K562 (cell line): ENCODE data around the gene CKMT2. TPM values are rescaled to one million over a fixed set of nuclear protein-coding genes. Genes with fewer than 3 reads are reported as not detected.

Experiments used
- ATAC-seq: fragments of 200-7000 bp; cut with Tn5 transposase; 3 replicates; pipeline ENCODE4 v1.9.1; 2020; ENCODE audit warnings: moderate library complexity
- BruUV-seq: library from RNA; stranded (reverse); fragments of 400-500 nt; replicated peaks from 2 replicates; lab custom pipeline; 2021; lab: Mats Ljungman, UMichigan
- CTCF ChIA-PET: fragments of 300-600 bp; formaldehyde crosslinking; extraction: SDS; loops from one replicate; lab custom pipeline; 2021; ENCODE audit warnings: low intra/inter-chr PET ratio; lab: Yijun Ruan, JAX
- POLR2A ChIA-PET: fragments of 300-600, 350-650 bp; sonication (Branson Sonifier 250); formaldehyde crosslinking; extraction: SDS; loops from one replicate; lab custom pipeline; 2021; ENCODE audit warnings: antibody characterized with exemption, inconsistent platforms; lab: Yijun Ruan, JAX
- DNase-seq, 4 experiments: peaks; one replicate each; pipeline versions ENCODE4 v3.0.0 to v3.0.0-alpha.2; 2011 to 2018; ENCODE audit warnings: low spot score in 3 of 4, mixed read lengths in 3 of 4; ENCODE audit errors: extremely low read depth in 1 of 4
- FAIRE-seq: peaks from 2 replicates; lab custom pipeline; 2011; peaks lifted over from hg19 to GRCh38; lab: Jason Lieb, UNC
- H2AFZ ChIP-seq: 2 replicates; pipeline ENCODE4 v1.6.0; 2011; ENCODE audit warnings: low read depth, low read length, control low read depth, inconsistent platforms
- H3K27ac ChIP-seq: fragments of 200-600 bp; 3 replicates; pipeline ENCODE4 v1.8.0; 2011; ENCODE audit warnings: low read depth, mild to moderate bottlenecking, control low read depth, inconsistent platforms, low read length, moderate library complexity, mixed read lengths; ENCODE audit errors: extremely low read depth
- H3K27me3 ChIP-seq, 2 experiments: fragments of 300-600 bp in 1 of 2; 2 replicates in 1 of 2; 3 replicates in 1 of 2; pipeline versions ENCODE4 v1.6.0 to v1.8.0; 2011; ENCODE audit warnings: inconsistent platforms in 2 of 2, low read length in 2 of 2, mild to moderate bottlenecking in 1 of 2, mixed read lengths in 1 of 2, moderate library complexity in 1 of 2; ENCODE audit not compliant: control insufficient read depth in 2 of 2, insufficient read depth in 2 of 2
- H3K36me3 ChIP-seq: fragments of 300-600 bp; 3 replicates; pipeline ENCODE4 v1.8.0; 2011; ENCODE audit warnings: mild to moderate bottlenecking, low read length, inconsistent platforms; ENCODE audit not compliant: control insufficient read depth, insufficient read depth
- H3K4me1 ChIP-seq, 2 experiments: fragments of 200-600 bp in 1 of 2; replicated peaks in 1 of 2; 2 replicates in 1 of 2; 3 replicates in 1 of 2; pipeline versions ENCODE4 v1.5.1 to v1.8.0; 2011; ENCODE audit warnings: inconsistent platforms in 2 of 2, low read length in 2 of 2, mild to moderate bottlenecking in 1 of 2, mixed read lengths in 1 of 2, moderate library complexity in 1 of 2; ENCODE audit not compliant: control insufficient read depth in 2 of 2, insufficient read depth in 2 of 2
- H3K4me2 ChIP-seq: 2 replicates; pipeline ENCODE4 v1.6.1; 2011; ENCODE audit warnings: low read length, control low read depth, inconsistent platforms, mixed read lengths; ENCODE audit not compliant: insufficient read depth
- H3K4me3 ChIP-seq: fragments of 200-600 bp; sonication (generic), shearing (Covaris generic); 2 replicates; pipeline ENCODE4 v1.5.1; 2016; ENCODE audit warnings: control low read depth, inconsistent platforms
- H3K79me2 ChIP-seq: fragments of 200-600 bp; 3 replicates; pipeline ENCODE4 v1.8.0; 2011; ENCODE audit warnings: low read length, inconsistent platforms; ENCODE audit not compliant: control insufficient read depth, insufficient read depth
- H3K9ac ChIP-seq, 2 experiments: 2 replicates each; pipeline versions ENCODE4 v1.6.0 to v1.6.1; 2011; ENCODE audit warnings: low read depth in 2 of 2, low read length in 2 of 2, control low read depth in 1 of 2, inconsistent platforms in 1 of 2, mild to moderate bottlenecking in 1 of 2, mixed read lengths in 1 of 2; ENCODE audit not compliant: insufficient read depth in 1 of 2
- H3K9me1 ChIP-seq: one replicate; pipeline ENCODE4 v1.6.0; 2011; ENCODE audit warnings: inconsistent platforms, mild to moderate bottlenecking, low read length, moderate library complexity; ENCODE audit not compliant: control insufficient read depth, insufficient read depth
- H3K9me3 ChIP-seq: replicated peaks from 2 replicates; pipeline ENCODE4 v1.5.1; 2011; ENCODE audit warnings: low read depth, low read length, inconsistent platforms; ENCODE audit not compliant: control insufficient read depth, insufficient read depth
- H4K20me1 ChIP-seq: replicated peaks from 2 replicates; pipeline ENCODE4 v1.6.1; 2011; ENCODE audit warnings: low read length, inconsistent platforms, mixed read lengths; ENCODE audit not compliant: control insufficient read depth, insufficient read depth
- HMGN3 ChIP-seq: IDR thresholded peaks from 2 replicates; pipeline ENCODE4 v1.6.1; 2011; ENCODE audit warnings: borderline replicate concordance, low read depth, mild to moderate bottlenecking, mixed read lengths, low read length; ENCODE audit not compliant: insufficient read length; ENCODE audit errors: extremely low read depth
- KDM5B ChIP-seq: fragments of 200-600 bp; sonication (generic); IDR thresholded peaks from 2 replicates; pipeline ENCODE4 v1.6.1; 2012; ENCODE audit warnings: low read depth, mild to moderate bottlenecking, moderate library complexity, low read length, control low read depth, inconsistent platforms; ENCODE audit not compliant: insufficient replicate concordance
- ZKSCAN8 ChIP-seq: fragments of 200-800 bp; sonication (Bioruptor generic); IDR thresholded peaks from 2 replicates; pipeline ENCODE4 v1.6.1; 2016; ENCODE audit warnings: missing genetic modification characterization, missing compliant biosample characterization
- ZNF408 ChIP-seq: fragments of 250-450 bp; sonication (Bioruptor Pico); IDR thresholded peaks from 2 replicates; pipeline ENCODE4 v1.4.0; 2020; ENCODE audit warnings: low read depth, mild to moderate bottlenecking, moderate library complexity
- ZNF76 ChIP-seq: fragments of 250-450 bp; sonication (Bioruptor Pico); IDR thresholded peaks from 2 replicates; pipeline ENCODE4 v1.4.0; 2020; ENCODE audit warnings: mild to moderate bottlenecking, moderate library complexity, borderline replicate concordance
- WGBS: fragments of 100-300 bp; shearing (Covaris generic); methylation state at CpG from one replicate; pipeline ENCODE4 v1.1.6; 2016; ENCODE audit warnings: low coverage, mixed read lengths; ENCODE audit not compliant: insufficient coverage; ENCODE audit errors: missing lambda C conversion rate; 5-methylcytosine and 5-hydroxymethylcytosine counted together
- in situ Hi-C: fragments of 300-500 bp; cut with MboI; formaldehyde crosslinking; loops from 4 replicates; pipeline ENCODE4 v1.15.0; 2018; ENCODE audit warnings: inconsistent platforms, mixed read lengths
- intact Hi-C: fragments of 100-400 bp; cut with micrococcal nuclease; formaldehyde crosslinking; loops from 2 replicates; pipeline ENCODE4 v1.14.2; 2022
- polyA plus RNA-seq, 8 experiments: library from polyadenylated mRNA; depleted of rRNA in 4 of 8; stranded (reverse) in 5 of 8; unstranded in 3 of 8; fragments of >200 nt; fragmentation: Nextera tagmentation in 2 of 8; fragmentation: Illumina TruSeq in 1 of 8; extraction: Ambion mirVana in 2 of 8; extraction: Trizol in 1 of 8; gene quantifications; 2 replicates each; pipeline versions ENCODE4 v1.2.1 to v1.2.3, GENCODE V29; 2011 to 2014; ENCODE audit warnings: inconsistent platforms in 1 of 8, missing spikeins in 1 of 8
- total RNA-seq, 7 experiments: library from RNA; depleted of rRNA in 6 of 7; stranded (reverse); fragments of >200 nt in 6 of 7; fragmentation: Illumina TruSeq in 2 of 7; extraction: Trizol in 2 of 7; gene quantifications; 2 replicates each; pipeline versions ENCODE4 v1.2.1 to v1.2.3, GENCODE V29; 2011 to 2021; ENCODE audit warnings: low replicate concordance in 1 of 7
- TF ChIP-seq, protein P1 (sequence below): fragments of 200-600 bp; sonication (generic); IDR thresholded peaks from one replicate; pipeline ENCODE4 v1.6.1; 2012; ENCODE audit warnings: mild to moderate bottlenecking, low read depth, low read length, inconsistent platforms
- TF ChIP-seq, protein P2 (sequence below), 2 experiments: fragments of 450-650 bp; conservative IDR thresholded peaks; 2 replicates each; pipeline ENCODE4 v1.6.1; 2017; ENCODE audit warnings: mild to moderate bottlenecking in 2 of 2, moderate library complexity in 2 of 2

Gene CKMT2
- total and polyA plus RNA-seq, 9 of the 15 experiments (the other 6 are each of a cell fraction or from before 2014, with no cell fraction given), result 0.03 TPM; not detected in 8

DNA sequence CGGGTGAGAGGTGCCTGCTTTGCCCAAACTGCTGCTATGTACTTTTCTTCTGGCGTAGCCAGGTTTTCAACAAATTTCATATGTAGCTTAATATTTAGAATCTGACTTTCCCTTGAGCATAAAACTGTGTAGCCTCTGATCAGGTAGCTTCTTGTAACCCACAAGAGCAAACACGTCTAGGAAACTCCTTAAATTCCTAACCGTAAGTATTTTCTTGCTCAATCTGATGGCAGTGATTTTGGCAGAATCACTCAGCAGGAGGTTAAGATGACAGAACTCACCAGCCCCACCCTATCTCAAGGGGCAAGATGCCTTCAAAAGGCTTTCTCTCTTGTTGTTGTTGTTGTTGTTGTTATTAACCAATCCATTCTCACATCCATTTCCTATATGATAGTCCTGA lies 20.8 kb downstream of the CKMT2 start:
- H3K27ac ChIP-seq, result no peak overlapping the region
- ATAC-seq (no peak), FAIRE-seq (no peak), DNase-seq (no peak)
- H3K79me2 ChIP-seq, result no peaks in the 10 kb centered on the region
- BruUV-seq, result no TSS peak
- H3K36me3 ChIP-seq, result no peaks in the 10 kb centered on the region
- no peaks in the 10 kb centered on the region for H4K20me1 ChIP-seq
- no peaks in the 10 kb centered on the region for H3K9me3 ChIP-seq
- H3K9ac ChIP-seq, result no peak overlapping the region
- intact Hi-C loops, result no loop called here
- no peak overlapping the region for H3K4me3 ChIP-seq
- no peaks in the 10 kb centered on the region for H3K27me3 ChIP-seq
- peaks cover 0 to 4% of the 10 kb centered on the region in 2 experiments; a peak in 1 of 5 replicates for H3K4me1 ChIP-seq
- H3K4me2 ChIP-seq, result no peak overlapping the region
- H2AFZ ChIP-seq, result no peak overlapping the region
- WGBS, result 74% methylated on average over 4 of the region's 4 CpGs
- H3K9me1 ChIP-seq, result no peaks in the 10 kb centered on the region
- ChIA-PET CTCF (no interaction called here), POLR2A (no interaction called here)
- in situ Hi-C loops, result no loop called here
- TF ChIP-seq HMGN3 (no peak), ZNF408 (no peak), ZKSCAN8 (CRISPR knock-in tag) (no peak), ZNF76 (no peak), KDM5B (no peak)
- TF ChIP-seq, protein P1, sequence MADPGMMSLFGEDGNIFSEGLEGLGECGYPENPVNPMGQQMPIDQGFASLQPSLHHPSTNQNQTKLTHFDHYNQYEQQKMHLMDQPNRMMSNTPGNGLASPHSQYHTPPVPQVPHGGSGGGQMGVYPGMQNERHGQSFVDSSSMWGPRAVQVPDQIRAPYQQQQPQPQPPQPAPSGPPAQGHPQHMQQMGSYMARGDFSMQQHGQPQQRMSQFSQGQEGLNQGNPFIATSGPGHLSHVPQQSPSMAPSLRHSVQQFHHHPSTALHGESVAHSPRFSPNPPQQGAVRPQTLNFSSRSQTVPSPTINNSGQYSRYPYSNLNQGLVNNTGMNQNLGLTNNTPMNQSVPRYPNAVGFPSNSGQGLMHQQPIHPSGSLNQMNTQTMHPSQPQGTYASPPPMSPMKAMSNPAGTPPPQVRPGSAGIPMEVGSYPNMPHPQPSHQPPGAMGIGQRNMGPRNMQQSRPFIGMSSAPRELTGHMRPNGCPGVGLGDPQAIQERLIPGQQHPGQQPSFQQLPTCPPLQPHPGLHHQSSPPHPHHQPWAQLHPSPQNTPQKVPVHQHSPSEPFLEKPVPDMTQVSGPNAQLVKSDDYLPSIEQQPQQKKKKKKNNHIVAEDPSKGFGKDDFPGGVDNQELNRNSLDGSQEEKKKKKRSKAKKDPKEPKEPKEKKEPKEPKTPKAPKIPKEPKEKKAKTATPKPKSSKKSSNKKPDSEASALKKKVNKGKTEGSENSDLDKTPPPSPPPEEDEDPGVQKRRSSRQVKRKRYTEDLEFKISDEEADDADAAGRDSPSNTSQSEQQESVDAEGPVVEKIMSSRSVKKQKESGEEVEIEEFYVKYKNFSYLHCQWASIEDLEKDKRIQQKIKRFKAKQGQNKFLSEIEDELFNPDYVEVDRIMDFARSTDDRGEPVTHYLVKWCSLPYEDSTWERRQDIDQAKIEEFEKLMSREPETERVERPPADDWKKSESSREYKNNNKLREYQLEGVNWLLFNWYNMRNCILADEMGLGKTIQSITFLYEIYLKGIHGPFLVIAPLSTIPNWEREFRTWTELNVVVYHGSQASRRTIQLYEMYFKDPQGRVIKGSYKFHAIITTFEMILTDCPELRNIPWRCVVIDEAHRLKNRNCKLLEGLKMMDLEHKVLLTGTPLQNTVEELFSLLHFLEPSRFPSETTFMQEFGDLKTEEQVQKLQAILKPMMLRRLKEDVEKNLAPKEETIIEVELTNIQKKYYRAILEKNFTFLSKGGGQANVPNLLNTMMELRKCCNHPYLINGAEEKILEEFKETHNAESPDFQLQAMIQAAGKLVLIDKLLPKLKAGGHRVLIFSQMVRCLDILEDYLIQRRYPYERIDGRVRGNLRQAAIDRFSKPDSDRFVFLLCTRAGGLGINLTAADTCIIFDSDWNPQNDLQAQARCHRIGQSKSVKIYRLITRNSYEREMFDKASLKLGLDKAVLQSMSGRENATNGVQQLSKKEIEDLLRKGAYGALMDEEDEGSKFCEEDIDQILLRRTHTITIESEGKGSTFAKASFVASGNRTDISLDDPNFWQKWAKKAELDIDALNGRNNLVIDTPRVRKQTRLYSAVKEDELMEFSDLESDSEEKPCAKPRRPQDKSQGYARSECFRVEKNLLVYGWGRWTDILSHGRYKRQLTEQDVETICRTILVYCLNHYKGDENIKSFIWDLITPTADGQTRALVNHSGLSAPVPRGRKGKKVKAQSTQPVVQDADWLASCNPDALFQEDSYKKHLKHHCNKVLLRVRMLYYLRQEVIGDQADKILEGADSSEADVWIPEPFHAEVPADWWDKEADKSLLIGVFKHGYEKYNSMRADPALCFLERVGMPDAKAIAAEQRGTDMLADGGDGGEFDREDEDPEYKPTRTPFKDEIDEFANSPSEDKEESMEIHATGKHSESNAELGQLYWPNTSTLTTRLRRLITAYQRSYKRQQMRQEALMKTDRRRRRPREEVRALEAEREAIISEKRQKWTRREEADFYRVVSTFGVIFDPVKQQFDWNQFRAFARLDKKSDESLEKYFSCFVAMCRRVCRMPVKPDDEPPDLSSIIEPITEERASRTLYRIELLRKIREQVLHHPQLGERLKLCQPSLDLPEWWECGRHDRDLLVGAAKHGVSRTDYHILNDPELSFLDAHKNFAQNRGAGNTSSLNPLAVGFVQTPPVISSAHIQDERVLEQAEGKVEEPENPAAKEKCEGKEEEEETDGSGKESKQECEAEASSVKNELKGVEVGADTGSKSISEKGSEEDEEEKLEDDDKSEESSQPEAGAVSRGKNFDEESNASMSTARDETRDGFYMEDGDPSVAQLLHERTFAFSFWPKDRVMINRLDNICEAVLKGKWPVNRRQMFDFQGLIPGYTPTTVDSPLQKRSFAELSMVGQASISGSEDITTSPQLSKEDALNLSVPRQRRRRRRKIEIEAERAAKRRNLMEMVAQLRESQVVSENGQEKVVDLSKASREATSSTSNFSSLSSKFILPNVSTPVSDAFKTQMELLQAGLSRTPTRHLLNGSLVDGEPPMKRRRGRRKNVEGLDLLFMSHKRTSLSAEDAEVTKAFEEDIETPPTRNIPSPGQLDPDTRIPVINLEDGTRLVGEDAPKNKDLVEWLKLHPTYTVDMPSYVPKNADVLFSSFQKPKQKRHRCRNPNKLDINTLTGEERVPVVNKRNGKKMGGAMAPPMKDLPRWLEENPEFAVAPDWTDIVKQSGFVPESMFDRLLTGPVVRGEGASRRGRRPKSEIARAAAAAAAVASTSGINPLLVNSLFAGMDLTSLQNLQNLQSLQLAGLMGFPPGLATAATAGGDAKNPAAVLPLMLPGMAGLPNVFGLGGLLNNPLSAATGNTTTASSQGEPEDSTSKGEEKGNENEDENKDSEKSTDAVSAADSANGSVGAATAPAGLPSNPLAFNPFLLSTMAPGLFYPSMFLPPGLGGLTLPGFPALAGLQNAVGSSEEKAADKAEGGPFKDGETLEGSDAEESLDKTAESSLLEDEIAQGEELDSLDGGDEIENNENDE, result no peak
- TF ChIP-seq, protein P2, sequence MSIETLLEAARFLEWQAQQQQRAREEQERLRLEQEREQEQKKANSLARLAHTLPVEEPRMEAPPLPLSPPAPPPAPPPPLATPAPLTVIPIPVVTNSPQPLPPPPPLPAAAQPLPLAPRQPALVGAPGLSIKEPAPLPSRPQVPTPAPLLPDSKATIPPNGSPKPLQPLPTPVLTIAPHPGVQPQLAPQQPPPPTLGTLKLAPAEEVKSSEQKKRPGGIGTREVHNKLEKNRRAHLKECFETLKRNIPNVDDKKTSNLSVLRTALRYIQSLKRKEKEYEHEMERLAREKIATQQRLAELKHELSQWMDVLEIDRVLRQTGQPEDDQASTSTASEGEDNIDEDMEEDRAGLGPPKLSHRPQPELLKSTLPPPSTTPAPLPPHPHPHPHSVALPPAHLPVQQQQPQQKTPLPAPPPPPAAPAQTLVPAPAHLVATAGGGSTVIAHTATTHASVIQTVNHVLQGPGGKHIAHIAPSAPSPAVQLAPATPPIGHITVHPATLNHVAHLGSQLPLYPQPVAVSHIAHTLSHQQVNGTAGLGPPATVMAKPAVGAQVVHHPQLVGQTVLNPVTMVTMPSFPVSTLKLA (conservative IDR thresholded peaks at IDR 0.05), result no peak
